ENCODE results near the gene KRT2. TPM values are rescaled to one million over a fixed set of nuclear protein-coding genes. Genes with fewer than 3 reads are reported as not detected.

The KRT2 gene
- total and polyA plus RNA-seq, 2 experiments from 2014 or later, result not detected

- no peaks in the 10 kb centered on the region for H3K79me2 ChIP-seq
- H2AFZ ChIP-seq, result no peak overlapping the region
- TF ChIP-seq, protein P1, sequence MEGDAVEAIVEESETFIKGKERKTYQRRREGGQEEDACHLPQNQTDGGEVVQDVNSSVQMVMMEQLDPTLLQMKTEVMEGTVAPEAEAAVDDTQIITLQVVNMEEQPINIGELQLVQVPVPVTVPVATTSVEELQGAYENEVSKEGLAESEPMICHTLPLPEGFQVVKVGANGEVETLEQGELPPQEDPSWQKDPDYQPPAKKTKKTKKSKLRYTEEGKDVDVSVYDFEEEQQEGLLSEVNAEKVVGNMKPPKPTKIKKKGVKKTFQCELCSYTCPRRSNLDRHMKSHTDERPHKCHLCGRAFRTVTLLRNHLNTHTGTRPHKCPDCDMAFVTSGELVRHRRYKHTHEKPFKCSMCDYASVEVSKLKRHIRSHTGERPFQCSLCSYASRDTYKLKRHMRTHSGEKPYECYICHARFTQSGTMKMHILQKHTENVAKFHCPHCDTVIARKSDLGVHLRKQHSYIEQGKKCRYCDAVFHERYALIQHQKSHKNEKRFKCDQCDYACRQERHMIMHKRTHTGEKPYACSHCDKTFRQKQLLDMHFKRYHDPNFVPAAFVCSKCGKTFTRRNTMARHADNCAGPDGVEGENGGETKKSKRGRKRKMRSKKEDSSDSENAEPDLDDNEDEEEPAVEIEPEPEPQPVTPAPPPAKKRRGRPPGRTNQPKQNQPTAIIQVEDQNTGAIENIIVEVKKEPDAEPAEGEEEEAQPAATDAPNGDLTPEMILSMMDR (IDR thresholded peaks at IDR 0.05; ENCODE audit: poor library complexity), result no peak
- no peak for TF ChIP-seq EZH2phosphoT487 (IDR thresholded peaks at IDR 0.05; ENCODE audit: low read depth, severe bottlenecking, unreplicated experiment)
- TF ChIP-seq EZH2 (IDR thresholded peaks at IDR 0.05; ENCODE audit: borderline replicate concordance), result no peak
- no peak for DNase-seq (ENCODE audit: low spot score)
- 85% methylated on average over 8 of the region's 8 CpGs for WGBS (ENCODE audit: low lambda C conversion rate, missing lambda C conversion rate)
- no peaks in the 10 kb centered on the region for H3K9me3 ChIP-seq (ENCODE audit: low read depth)
- no peaks in the 10 kb centered on the region for H4K20me1 ChIP-seq (ENCODE audit: insufficient read depth, poor library complexity, severe bottlenecking)
- H3K9me2 ChIP-seq (replicated peaks; ENCODE audit: insufficient read depth), result no peaks in the 10 kb centered on the region
- no peaks in the 10 kb centered on the region for H3K36me3 ChIP-seq (replicated peaks; ENCODE audit: insufficient read depth, low read depth)
- no peak overlapping the region for H3K27ac ChIP-seq
- H3K4me2 ChIP-seq, result no peak overlapping the region
- peaks cover 38% of the 10 kb centered on the region for H3K27me3 ChIP-seq
- no peaks in the 10 kb centered on the region for H3K4me1 ChIP-seq (ENCODE audit: insufficient read depth)
- no peak overlapping the region for H3K4me3 ChIP-seq
Measured at GRCh38 chr12:52608826-52609630, 43.0 kb downstream of the KRT2 start.

- no peaks in the 10 kb centered on the region for H3K4me1 ChIP-seq (ENCODE audit: insufficient read depth)
- peaks cover 38% of the 10 kb centered on the region for H3K27me3 ChIP-seq
- no peaks in the 10 kb centered on the region for H4K20me1 ChIP-seq (ENCODE audit: insufficient read depth, poor library complexity, severe bottlenecking)
- WGBS (ENCODE audit: low lambda C conversion rate, missing lambda C conversion rate), result 85% methylated on average over 6 of the region's 6 CpGs
- no peaks in the 10 kb centered on the region for H3K9me2 ChIP-seq (replicated peaks; ENCODE audit: insufficient read depth)
- no peaks in the 10 kb centered on the region for H3K79me2 ChIP-seq
- no peak overlapping the region for H3K27ac ChIP-seq
- no peak overlapping the region for H3K4me3 ChIP-seq
- no peak overlapping the region for H2AFZ ChIP-seq
- no peaks in the 10 kb centered on the region for H3K36me3 ChIP-seq (replicated peaks; ENCODE audit: insufficient read depth, low read depth)
- TF ChIP-seq EZH2phosphoT487 (IDR thresholded peaks at IDR 0.05; ENCODE audit: low read depth, severe bottlenecking, unreplicated experiment), result no peak
- TF ChIP-seq EZH2 (IDR thresholded peaks at IDR 0.05; ENCODE audit: borderline replicate concordance), result no peak
- TF ChIP-seq, protein P1 (IDR thresholded peaks at IDR 0.05; ENCODE audit: poor library complexity), result no peak
- no peaks in the 10 kb centered on the region for H3K9me3 ChIP-seq (ENCODE audit: low read depth)
- no peak overlapping the region for H3K4me2 ChIP-seq
- no peak for DNase-seq (ENCODE audit: low spot score)
Measured at GRCh38 chr12:52608161-52608560, 43.9 kb downstream of the KRT2 start.

DNA sequence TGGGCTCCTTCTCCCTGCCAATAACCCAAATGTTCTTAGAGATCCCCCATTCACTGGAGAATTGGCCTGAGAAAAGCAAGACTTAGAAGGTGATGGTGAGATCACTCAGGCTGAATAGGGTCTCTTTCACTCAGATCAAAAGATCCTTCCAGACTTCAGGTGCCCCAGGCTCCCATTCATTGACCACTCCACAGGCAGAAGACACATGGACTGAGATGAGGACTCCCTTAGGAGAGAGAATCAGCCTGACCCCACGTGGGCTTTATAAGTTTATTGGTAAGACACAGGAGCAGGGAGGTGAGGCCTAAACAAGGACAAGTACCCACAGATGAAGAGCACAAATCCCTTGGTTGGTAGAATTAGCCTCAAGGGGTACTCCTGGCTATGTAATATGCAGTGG lies 44.7 kb downstream of the KRT2 start:
- WGBS (ENCODE audit: low lambda C conversion rate, missing lambda C conversion rate), result 50% methylated on average over 1 of the region's 1 CpG
- no peak overlapping the region for H2AFZ ChIP-seq
- no peaks in the 10 kb centered on the region for H3K4me1 ChIP-seq (ENCODE audit: insufficient read depth)
- no peaks in the 10 kb centered on the region for H4K20me1 ChIP-seq (ENCODE audit: insufficient read depth, poor library complexity, severe bottlenecking)
- H3K4me2 ChIP-seq, result no peak overlapping the region
- peaks cover 38% of the 10 kb centered on the region for H3K27me3 ChIP-seq
- H3K9me2 ChIP-seq (replicated peaks; ENCODE audit: insufficient read depth), result no peaks in the 10 kb centered on the region
- no peak overlapping the region for H3K4me3 ChIP-seq
- no peaks in the 10 kb centered on the region for H3K79me2 ChIP-seq
- no peak for TF ChIP-seq EZH2phosphoT487 (IDR thresholded peaks at IDR 0.05; ENCODE audit: low read depth, severe bottlenecking, unreplicated experiment)
- TF ChIP-seq, protein P1 (IDR thresholded peaks at IDR 0.05; ENCODE audit: poor library complexity), result no peak
- TF ChIP-seq EZH2 (IDR thresholded peaks at IDR 0.05; ENCODE audit: borderline replicate concordance), result no peak
- H3K36me3 ChIP-seq (replicated peaks; ENCODE audit: insufficient read depth, low read depth), result no peaks in the 10 kb centered on the region
- H3K9me3 ChIP-seq (ENCODE audit: low read depth), result no peaks in the 10 kb centered on the region
- H3K27ac ChIP-seq, result no peak overlapping the region
- no peak for DNase-seq (ENCODE audit: low spot score)

Data from hepatocyte (in vitro differentiated cells).